ENCODE measurements around the gene MYBPH.

MYBPH gene

GRCh38 chr1:203206129-203206687 lies 30.6 kb upstream of the MYBPH start:
- DNase-seq = no peak
- Histone ChIP-seq H3K36me3 (replicated peaks) (no peaks in the 10 kb centered on the region), H3K4me3 (ENCODE audit: low read depth, low read length) (no peak overlapping the region), H3K27ac (no peak overlapping the region), H3K27me3 (replicated peaks) (no peaks in the 10 kb centered on the region)
- TF ChIP-seq CTCF (IDR thresholded peaks at IDR 0.05; ENCODE audit: low read depth, low read length, missing control alignments) = no peak
- in situ Hi-C loops (cut with HindIII; ENCODE audit: low pct_ligation_motif_present, low sequenced_read_pairs) = no loop called here

GRCh38 chr1:203204756-203205155 lies 29.1 kb upstream of the MYBPH start:
- no peak for TF ChIP-seq CTCF (IDR thresholded peaks at IDR 0.05; ENCODE audit: low read depth, low read length, missing control alignments)

GRCh38 chr1:203202431-203203245 lies 27.0 kb upstream of the MYBPH start:
- no peaks in the 10 kb centered on the region for H3K36me3 ChIP-seq (replicated peaks)
- in situ Hi-C loops (cut with HindIII; ENCODE audit: low pct_ligation_motif_present, low sequenced_read_pairs) = no loop called here
- DNase-seq = peak; percentile 9
- H3K27me3 ChIP-seq (replicated peaks) = no peaks in the 10 kb centered on the region
- H3K4me3 ChIP-seq (ENCODE audit: low read depth, low read length) = no peak overlapping the region
- no peak overlapping the region for H3K27ac ChIP-seq
- TF ChIP-seq CTCF (IDR thresholded peaks at IDR 0.05; ENCODE audit: low read depth, low read length, missing control alignments) = no peak

More at GRCh38 chr1:203204756-203205155, 29.1 kb upstream of the MYBPH start:
- DNase-seq = no peak
- Histone ChIP-seq H3K4me3 (ENCODE audit: low read depth, low read length) (no peak overlapping the region), H3K27ac (no peak overlapping the region), H3K27me3 (replicated peaks) (no peaks in the 10 kb centered on the region), H3K36me3 (replicated peaks) (no peaks in the 10 kb centered on the region)
- in situ Hi-C loops (cut with HindIII; ENCODE audit: low pct_ligation_motif_present, low sequenced_read_pairs) = no loop called here

GRCh38 chr1:203201516-203202205 lies 26.0 kb upstream of the MYBPH start:
- Histone ChIP-seq H3K27me3 (replicated peaks) (no peaks in the 10 kb centered on the region), H3K36me3 (replicated peaks) (no peaks in the 10 kb centered on the region), H3K27ac (no peak overlapping the region), H3K4me3 (ENCODE audit: low read depth, low read length) (no peak overlapping the region)
- DNase-seq = no peak
- in situ Hi-C loops (cut with HindIII; ENCODE audit: low pct_ligation_motif_present, low sequenced_read_pairs) = no loop called here
- no peak for TF ChIP-seq CTCF (IDR thresholded peaks at IDR 0.05; ENCODE audit: low read depth, low read length, missing control alignments)

GRCh38 chr1:203200916-203201315 lies 25.3 kb upstream of the MYBPH start:
- Histone ChIP-seq H3K27ac (no peak overlapping the region), H3K36me3 (replicated peaks) (no peaks in the 10 kb centered on the region), H3K27me3 (replicated peaks) (no peaks in the 10 kb centered on the region), H3K4me3 (ENCODE audit: low read depth, low read length) (no peak overlapping the region)
- TF ChIP-seq CTCF (IDR thresholded peaks at IDR 0.05; ENCODE audit: low read depth, low read length, missing control alignments) = no peak
- no peak for DNase-seq
- in situ Hi-C loops (cut with HindIII; ENCODE audit: low pct_ligation_motif_present, low sequenced_read_pairs) = no loop called here

Data from brain microvascular endothelial cell (primary cell).